ENCODE measurements around the gene ZDHHC11.

The ZDHHC11 gene

DNA sequence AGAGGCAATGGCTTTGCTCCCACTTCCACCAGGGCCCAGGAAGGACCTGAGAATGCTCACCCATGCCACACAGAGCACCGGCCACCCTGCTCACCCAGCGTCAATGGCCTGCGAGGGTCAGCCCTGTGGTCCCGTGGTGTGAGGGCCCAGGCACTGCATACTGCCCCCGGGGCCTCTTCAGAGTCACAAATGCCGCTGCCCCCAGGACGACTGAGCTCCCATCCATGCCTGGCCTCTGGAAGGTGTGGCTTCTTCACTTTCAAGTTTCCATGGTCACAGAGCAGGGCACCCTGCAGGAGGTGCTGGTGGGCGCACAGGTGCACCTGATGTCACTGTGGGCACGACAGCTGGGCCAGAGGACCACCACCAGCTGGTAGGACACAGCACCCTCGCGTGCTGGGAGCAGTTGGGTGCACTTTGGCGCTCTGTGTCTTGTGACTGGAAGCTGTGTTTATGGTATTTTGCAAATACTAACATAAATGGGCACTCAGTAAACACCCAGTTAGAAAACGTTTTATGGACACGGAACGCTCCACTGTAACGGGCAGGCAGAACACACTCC is 12.5 kb upstream of the ZDHHC11 start:
- no peak overlapping the region for H3K9ac ChIP-seq (ENCODE audit: low read length)
- H3K4me1 ChIP-seq (ENCODE audit: insufficient read depth, low read length) = no peaks in the 10 kb centered on the region
- H3K27ac ChIP-seq (ENCODE audit: low read depth, low read length) = no peak overlapping the region
- H3K27me3 ChIP-seq (ENCODE audit: control insufficient read depth in 1 of 2, insufficient read depth in 2 of 2, low read length in 2 of 2) = no peaks in the 10 kb centered on the region
- no peak overlapping the region for H3K4me3 ChIP-seq (ENCODE audit: low read depth in 1 of 2, low read length in 2 of 2)
- peaks cover 54% of the 10 kb centered on the region for H3K36me3 ChIP-seq (ENCODE audit: insufficient read depth, low read length)
- H3K9me3 ChIP-seq (ENCODE audit: low read length) = no peaks in the 10 kb centered on the region

DNA sequence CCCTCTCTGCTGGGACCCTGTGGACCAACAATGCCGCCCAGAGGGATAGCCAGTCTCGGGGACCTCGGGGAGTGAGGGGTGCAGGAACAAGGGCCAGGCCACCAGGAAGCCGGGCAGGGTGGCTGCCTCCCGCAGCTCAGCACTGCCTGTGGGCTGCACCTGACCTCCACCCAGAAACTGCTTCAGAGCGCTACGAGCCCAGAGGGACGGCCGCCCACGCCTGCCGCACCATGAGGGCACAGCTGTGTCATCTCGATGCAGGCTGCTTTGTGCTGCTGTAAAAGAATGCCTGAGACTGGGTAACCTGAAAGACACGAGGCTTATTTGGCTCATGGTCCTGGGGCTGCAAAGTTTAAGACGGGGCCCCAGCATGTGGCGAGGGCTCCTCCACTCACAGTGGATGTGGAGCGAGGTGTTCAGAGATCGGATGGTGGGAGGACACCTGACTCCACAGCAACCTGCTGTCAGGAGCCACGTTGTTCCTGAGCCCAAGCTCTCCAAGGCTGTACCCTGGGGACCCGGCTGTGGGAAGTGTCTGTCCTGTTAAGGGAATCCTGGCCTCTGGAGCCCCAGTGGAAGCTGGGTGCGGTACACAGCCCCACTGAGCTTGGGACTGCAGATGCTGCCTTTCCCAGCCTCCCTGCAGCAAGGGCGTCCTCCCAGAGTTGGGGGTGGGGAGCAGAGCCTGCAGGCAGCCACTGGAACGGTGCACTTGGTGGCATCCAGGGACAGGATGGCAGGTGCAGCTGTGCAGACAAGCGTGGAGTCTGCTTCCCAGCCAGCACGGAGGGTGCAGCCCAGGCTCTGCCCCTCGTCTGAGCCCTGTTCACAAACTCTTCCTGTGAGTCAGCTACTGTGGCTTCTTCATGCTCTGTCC is 11.8 kb upstream of the ZDHHC11 start:
- no peak overlapping the region for H3K9ac ChIP-seq (ENCODE audit: low read length)
- H3K4me1 ChIP-seq (ENCODE audit: insufficient read depth, low read length) = no peaks in the 10 kb centered on the region
- H3K9me3 ChIP-seq (ENCODE audit: low read length) = no peaks in the 10 kb centered on the region
- H3K4me3 ChIP-seq (ENCODE audit: low read depth in 1 of 2, low read length in 2 of 2) = no peak overlapping the region
- peaks cover 47% of the 10 kb centered on the region for H3K36me3 ChIP-seq (ENCODE audit: insufficient read depth, low read length)
- no peaks in the 10 kb centered on the region for H3K27me3 ChIP-seq (ENCODE audit: control insufficient read depth in 1 of 2, insufficient read depth in 2 of 2, low read length in 2 of 2)
- no peak overlapping the region for H3K27ac ChIP-seq (ENCODE audit: low read depth, low read length)

DNA sequence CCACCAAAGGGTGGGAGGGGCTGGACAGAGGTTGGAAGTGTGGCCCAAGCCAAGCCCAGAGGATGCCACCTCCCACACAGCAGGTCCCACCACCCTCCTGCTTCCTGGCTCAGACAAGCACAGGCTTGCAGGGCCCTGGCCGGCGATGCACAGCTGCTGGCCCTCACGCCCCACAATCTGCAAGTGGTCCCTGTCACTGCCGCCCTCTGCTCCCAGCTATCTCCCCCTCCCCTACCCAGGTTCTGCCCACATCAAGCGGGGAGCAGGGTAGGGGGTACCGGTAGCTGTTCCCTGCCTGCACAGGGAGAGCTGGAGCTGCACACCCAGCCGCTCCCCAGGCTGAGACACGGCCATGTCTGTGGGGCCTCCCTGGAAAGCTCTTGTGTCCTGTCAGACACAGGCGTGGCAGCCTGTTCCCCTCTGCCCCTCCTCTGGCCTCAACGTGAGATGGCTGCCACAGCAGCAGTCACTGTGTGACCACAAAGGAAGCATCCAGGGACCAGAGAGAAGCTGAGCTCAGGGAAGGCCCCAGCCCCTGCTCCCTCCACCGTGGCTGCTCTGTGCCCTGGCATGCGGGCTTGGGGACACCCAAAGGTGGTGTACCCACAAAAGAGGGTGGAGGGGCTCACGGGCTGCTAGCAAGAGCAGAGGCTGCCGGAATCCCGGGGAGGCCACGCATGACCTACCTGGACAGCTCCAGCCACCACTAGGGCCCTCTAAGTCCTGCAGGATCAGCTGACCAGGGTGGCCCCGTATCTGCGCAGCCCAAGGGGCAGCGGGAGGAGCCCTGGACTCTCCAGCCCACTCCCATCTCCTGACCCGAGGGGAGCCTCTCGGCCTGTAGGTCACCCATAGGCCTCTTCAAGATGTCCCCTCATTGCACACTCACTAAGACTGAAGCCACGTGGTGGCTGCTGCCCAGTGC is 10.9 kb upstream of the ZDHHC11 start:
- H3K4me3 ChIP-seq (ENCODE audit: low read depth in 1 of 2, low read length in 2 of 2) = no peak overlapping the region
- peaks cover 38% of the 10 kb centered on the region for H3K36me3 ChIP-seq (ENCODE audit: insufficient read depth, low read length)
- no peaks in the 10 kb centered on the region for H3K4me1 ChIP-seq (ENCODE audit: insufficient read depth, low read length)
- H3K9ac ChIP-seq (ENCODE audit: low read length) = no peak overlapping the region
- H3K9me3 ChIP-seq (ENCODE audit: low read length) = no peaks in the 10 kb centered on the region
- no peaks in the 10 kb centered on the region for H3K27me3 ChIP-seq (ENCODE audit: control insufficient read depth in 1 of 2, insufficient read depth in 2 of 2, low read length in 2 of 2)
- H3K27ac ChIP-seq (ENCODE audit: low read depth, low read length) = no peak overlapping the region

DNA sequence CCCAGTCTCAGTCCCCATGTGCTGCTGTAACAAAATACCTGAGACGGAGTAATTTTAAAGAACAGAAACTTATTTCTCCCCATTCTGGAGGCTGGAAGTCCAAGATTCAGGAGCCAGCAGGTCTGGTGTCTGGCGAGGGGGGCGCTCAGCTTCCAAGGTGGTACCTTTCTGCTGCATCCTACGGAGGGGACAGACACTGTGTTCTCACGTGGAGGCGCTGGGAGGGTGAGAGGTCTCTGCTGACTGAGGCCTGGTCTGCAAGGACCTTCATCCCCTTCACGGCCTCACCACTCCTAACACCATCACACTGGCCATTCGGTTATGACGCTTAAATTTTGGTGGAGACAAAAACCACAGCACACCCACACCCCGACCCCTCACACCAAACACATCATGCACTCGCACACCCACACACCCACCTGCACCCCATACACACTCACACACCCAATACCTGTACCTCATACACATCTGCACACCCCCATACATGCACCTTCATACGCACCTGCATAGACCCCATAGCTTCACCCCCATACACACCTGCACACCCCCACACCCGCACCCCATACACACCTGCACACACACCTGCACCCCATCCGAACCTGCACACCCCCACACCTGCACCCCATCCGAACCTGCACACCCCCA is 9.8 kb upstream of the ZDHHC11 start:
- Histone ChIP-seq H3K9ac (ENCODE audit: low read length) (no peak overlapping the region), H3K27me3 (ENCODE audit: control insufficient read depth in 1 of 2, insufficient read depth in 2 of 2, low read length in 2 of 2) (no peaks in the 10 kb centered on the region), H3K9me3 (ENCODE audit: low read length) (no peaks in the 10 kb centered on the region), H3K4me3 (ENCODE audit: low read depth in 1 of 2, low read length in 2 of 2) (no peak overlapping the region), H3K4me1 (ENCODE audit: insufficient read depth, low read length) (no peaks in the 10 kb centered on the region), H3K27ac (ENCODE audit: low read depth, low read length) (no peak overlapping the region), H3K36me3 (ENCODE audit: insufficient read depth, low read length) (peaks cover 30% of the 10 kb centered on the region)

DNA sequence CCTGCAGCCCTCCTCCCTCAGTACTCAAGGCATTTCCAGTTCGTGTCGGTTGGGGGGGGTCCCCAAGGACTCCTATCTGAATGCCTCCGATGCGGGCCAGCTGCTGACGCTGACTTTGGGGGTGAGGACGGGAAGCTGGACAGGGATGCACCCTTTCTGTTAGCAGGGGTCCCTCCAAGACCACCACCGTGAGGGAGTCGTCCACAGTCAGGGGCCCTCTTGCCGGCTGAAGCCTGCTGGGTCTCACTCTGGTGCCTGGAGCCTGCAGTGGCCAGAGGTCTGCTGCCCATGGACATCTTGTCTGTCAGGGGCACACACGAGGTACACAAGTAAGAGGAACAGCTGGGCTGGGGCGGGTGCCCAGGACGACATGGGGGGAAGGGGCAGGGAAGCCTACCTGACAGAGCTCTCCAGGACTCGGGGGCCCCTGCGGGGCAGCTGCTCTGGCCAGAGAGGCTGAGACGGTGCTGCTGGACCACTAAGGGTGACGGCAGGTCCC is 9.1 kb upstream of the ZDHHC11 start:
- Histone ChIP-seq H3K4me3 (ENCODE audit: low read depth in 1 of 2, low read length in 2 of 2) (no peak overlapping the region), H3K27me3 (ENCODE audit: control insufficient read depth in 1 of 2, insufficient read depth in 2 of 2, low read length in 2 of 2) (no peaks in the 10 kb centered on the region), H3K4me1 (ENCODE audit: insufficient read depth, low read length) (no peaks in the 10 kb centered on the region), H3K27ac (ENCODE audit: low read depth, low read length) (no peak overlapping the region), H3K9me3 (ENCODE audit: low read length) (no peaks in the 10 kb centered on the region), H3K36me3 (ENCODE audit: insufficient read depth, low read length) (peaks cover 22% of the 10 kb centered on the region), H3K9ac (ENCODE audit: low read length) (no peak overlapping the region)

DNA sequence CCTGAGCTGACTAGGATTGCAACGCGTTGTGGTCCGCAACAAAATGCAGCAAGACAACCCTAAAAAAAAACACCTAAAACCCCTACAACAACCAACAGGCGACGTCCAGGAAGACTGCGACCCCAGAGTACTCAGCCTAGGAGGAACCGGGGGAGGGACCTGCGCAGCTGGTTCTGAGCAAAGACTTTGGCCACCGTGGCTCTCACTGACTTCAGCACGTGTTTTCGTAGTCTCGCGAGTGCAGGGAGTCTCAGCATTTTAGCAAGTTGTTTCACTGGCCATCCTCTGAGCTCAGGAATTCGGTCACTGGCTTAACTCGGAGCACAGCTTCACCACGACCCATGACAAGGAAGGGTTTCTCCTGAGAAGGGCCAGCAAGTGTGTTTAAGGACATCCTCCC is 8.6 kb upstream of the ZDHHC11 start:
- peaks cover 18% of the 10 kb centered on the region for H3K36me3 ChIP-seq (ENCODE audit: insufficient read depth, low read length)
- H3K9ac ChIP-seq (ENCODE audit: low read length) = no peak overlapping the region
- H3K27ac ChIP-seq (ENCODE audit: low read depth, low read length) = no peak overlapping the region
- H3K4me1 ChIP-seq (ENCODE audit: insufficient read depth, low read length) = no peaks in the 10 kb centered on the region
- no peak overlapping the region for H3K4me3 ChIP-seq (ENCODE audit: low read depth in 1 of 2, low read length in 2 of 2)
- no peaks in the 10 kb centered on the region for H3K9me3 ChIP-seq (ENCODE audit: low read length)
- H3K27me3 ChIP-seq (ENCODE audit: control insufficient read depth in 1 of 2, insufficient read depth in 2 of 2, low read length in 2 of 2) = no peaks in the 10 kb centered on the region

DNA sequence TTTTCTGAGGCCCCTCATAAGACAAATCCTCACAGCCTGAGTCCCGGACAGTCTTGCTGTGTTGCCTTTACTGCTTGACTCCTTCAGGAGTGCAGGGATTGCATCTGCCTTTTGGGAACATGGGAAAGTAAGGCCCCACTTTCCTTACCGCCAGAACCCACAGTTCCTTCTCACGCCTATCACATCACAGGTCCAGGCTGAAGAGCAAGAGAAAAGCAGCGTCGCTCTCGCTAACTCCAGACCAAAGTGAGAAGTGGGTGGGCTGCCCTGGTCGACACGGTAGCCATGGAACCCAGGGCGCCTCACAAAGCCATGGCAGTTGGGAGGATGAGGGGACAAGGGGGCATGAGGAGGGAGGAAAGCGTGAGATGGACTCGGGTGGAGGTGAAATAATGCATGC is 7.9 kb upstream of the ZDHHC11 start:
- no peaks in the 10 kb centered on the region for H3K4me1 ChIP-seq (ENCODE audit: insufficient read depth, low read length)
- H3K36me3 ChIP-seq (ENCODE audit: insufficient read depth, low read length) = peaks cover 11% of the 10 kb centered on the region

DNA sequence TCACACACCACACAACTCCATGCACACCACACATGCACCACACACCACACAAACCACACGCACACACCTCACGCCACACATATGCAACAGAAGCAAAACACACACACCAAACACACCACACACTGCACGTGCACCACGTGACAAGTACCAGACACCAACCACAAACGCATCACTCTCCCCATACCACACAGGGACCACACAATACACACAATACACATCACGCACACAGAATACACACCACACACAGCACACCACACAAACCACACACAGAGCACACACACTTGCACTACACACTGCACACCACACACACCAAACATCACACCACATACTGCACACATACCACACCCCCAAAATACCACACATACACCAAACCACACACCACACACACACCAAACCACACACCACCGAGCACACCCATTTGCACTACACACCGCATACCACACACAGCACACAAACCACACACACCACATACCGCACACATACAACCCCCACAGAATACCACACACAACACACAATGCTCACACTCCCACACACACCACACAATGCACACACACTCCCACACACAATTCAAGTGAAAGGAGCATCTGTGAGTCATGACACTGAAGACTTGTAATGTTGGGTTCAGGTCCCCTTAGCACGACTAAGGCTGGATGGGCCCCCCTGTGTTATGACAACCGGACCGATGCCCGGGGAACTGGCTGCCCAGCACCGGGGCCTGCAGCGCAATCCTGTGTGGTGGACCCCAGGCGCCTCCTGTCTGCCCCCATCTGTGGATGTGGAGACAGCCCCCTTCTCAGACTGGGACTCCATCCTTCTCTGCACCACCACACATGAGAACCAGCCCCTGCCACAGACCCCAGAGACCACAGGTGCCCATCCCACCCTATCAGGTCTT is 6.0 kb upstream of the ZDHHC11 start:
- Histone ChIP-seq H3K9me3 (ENCODE audit: low read length) (no peaks in the 10 kb centered on the region), H3K4me3 (ENCODE audit: low read depth in 1 of 2, low read length in 2 of 2) (no peak overlapping the region), H3K9ac (ENCODE audit: low read length) (no peak overlapping the region), H3K27ac (ENCODE audit: low read depth, low read length) (no peak overlapping the region), H3K36me3 (ENCODE audit: insufficient read depth, low read length) (no peaks in the 10 kb centered on the region), H3K4me1 (ENCODE audit: insufficient read depth, low read length) (no peaks in the 10 kb centered on the region), H3K27me3 (ENCODE audit: control insufficient read depth in 1 of 2, insufficient read depth in 2 of 2, low read length in 2 of 2) (peaks cover 0 to 14% of the 10 kb centered on the region in 2 donors)

More for the DNA sequence above, 7.9 kb upstream of the ZDHHC11 start:
- Histone ChIP-seq H3K4me3 (ENCODE audit: low read depth in 1 of 2, low read length in 2 of 2) (no peak overlapping the region), H3K27ac (ENCODE audit: low read depth, low read length) (no peak overlapping the region), H3K27me3 (ENCODE audit: control insufficient read depth in 1 of 2, insufficient read depth in 2 of 2, low read length in 2 of 2) (peaks cover 0 to 1% of the 10 kb centered on the region in 2 donors), H3K9ac (ENCODE audit: low read length) (no peak overlapping the region), H3K9me3 (ENCODE audit: low read length) (no peaks in the 10 kb centered on the region)

DNA sequence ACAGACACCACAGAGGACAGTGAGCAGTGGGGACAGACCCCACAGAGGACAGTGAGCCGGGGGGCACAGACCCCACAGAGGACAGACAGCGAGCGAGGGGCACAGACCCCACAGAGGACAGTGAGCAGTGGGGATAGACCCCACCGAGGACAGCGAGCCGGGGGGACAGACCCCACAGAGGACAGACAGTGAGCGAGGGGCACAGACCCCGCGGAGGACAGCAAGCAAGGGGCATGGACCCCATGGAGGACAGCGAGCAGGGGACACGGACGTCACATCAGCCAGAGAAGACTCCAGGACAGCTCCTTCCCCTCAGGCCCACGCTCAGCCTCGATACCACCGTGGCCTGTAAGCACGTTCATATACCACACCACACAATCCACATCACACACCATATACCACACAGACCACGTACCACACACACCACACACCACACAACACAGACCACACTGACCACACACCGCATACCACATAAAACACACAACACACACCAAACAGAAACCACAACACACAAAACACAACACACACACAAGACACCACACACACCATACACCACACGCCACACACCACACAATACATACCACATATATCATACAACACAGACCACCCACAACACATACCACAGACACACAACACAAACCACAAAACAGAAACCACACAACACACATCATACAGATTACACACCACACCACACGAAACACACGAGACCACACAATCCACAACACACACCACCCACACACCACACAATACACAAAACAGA is 5.2 kb upstream of the ZDHHC11 start:
- H3K27me3 ChIP-seq (ENCODE audit: control insufficient read depth in 1 of 2, insufficient read depth in 2 of 2, low read length in 2 of 2) = peaks cover 0 to 14% of the 10 kb centered on the region in 2 donors
- no peak overlapping the region for H3K27ac ChIP-seq (ENCODE audit: low read depth, low read length)
- no peaks in the 10 kb centered on the region for H3K36me3 ChIP-seq (ENCODE audit: insufficient read depth, low read length)
- no peaks in the 10 kb centered on the region for H3K9me3 ChIP-seq (ENCODE audit: low read length)
- H3K4me3 ChIP-seq (ENCODE audit: low read depth in 1 of 2, low read length in 2 of 2) = no peak overlapping the region
- H3K9ac ChIP-seq (ENCODE audit: low read length) = no peak overlapping the region
- H3K4me1 ChIP-seq (ENCODE audit: insufficient read depth, low read length) = no peaks in the 10 kb centered on the region
